RWPE2 (cell line): Measurements from ENCODE around the gene MITF.

Experiments used
- ATAC-seq: fragments of 200-7000 bp; cut with Tn5 transposase; 3 replicates; pipeline ENCODE4 v1.9.1; 2021; ENCODE audit warnings: low read depth
- DNase-seq: peaks from one replicate; pipeline ENCODE4 v3.0.0-alpha.2; 2020; ENCODE audit warnings: low spot score
- H3K27ac ChIP-seq: fragments of 450-650 bp; 2 replicates; pipeline ENCODE4 v1.5.1; 2017; ENCODE audit warnings: mild to moderate bottlenecking; ENCODE audit not compliant: poor library complexity, severe bottlenecking
- H3K27me3 ChIP-seq: fragments of 250-450 bp; sonication (Bioruptor Pico); 2 replicates; pipeline ENCODE4 v1.5.1; 2021; ENCODE audit warnings: mild to moderate bottlenecking, moderate library complexity; ENCODE audit not compliant: insufficient read depth, poor library complexity, severe bottlenecking
- H3K36me3 ChIP-seq: fragments of 250-450 bp; sonication (Bioruptor Pico); 2 replicates; pipeline ENCODE4 v1.5.1; 2020; ENCODE audit warnings: low read depth, mild to moderate bottlenecking, moderate library complexity
- H3K4me1 ChIP-seq: fragments of 250-450 bp; sonication (Bioruptor Pico); 2 replicates; pipeline ENCODE4 v1.5.1; 2021; ENCODE audit warnings: mild to moderate bottlenecking, moderate library complexity; ENCODE audit not compliant: insufficient read depth, poor library complexity, severe bottlenecking
- H3K4me3 ChIP-seq: fragments of 250-450 bp; sonication (Bioruptor Pico); 2 replicates; pipeline ENCODE4 v1.5.1; 2021; ENCODE audit warnings: mild to moderate bottlenecking, moderate library complexity; ENCODE audit not compliant: severe bottlenecking
- H3K9me3 ChIP-seq: fragments of 250-450 bp; sonication (Bioruptor Pico); 2 replicates; pipeline ENCODE4 v1.5.1; 2021; ENCODE audit warnings: mild to moderate bottlenecking, moderate library complexity; ENCODE audit not compliant: severe bottlenecking
- CTCF ChIP-seq: fragments of 450-650 bp; IDR thresholded peaks from one replicate; pipeline ENCODE4 v1.5.1; 2017; ENCODE audit warnings: mild to moderate bottlenecking, moderate library complexity; ENCODE audit not compliant: poor library complexity, severe bottlenecking

MITF gene

GRCh38 chr3:69997631-69998307 lies 258.5 kb downstream of the MITF start:
- Histone ChIP-seq H3K4me1 (no peaks in the 10 kb centered on the region), H3K4me3 (no peak overlapping the region), H3K9me3 (no peaks in the 10 kb centered on the region), H3K27me3 (peaks cover 3% of the 10 kb centered on the region), H3K27ac (no peak overlapping the region), H3K36me3 (no peaks in the 10 kb centered on the region)
- no peak for ATAC-seq
- no peak for TF ChIP-seq CTCF
- no peak for DNase-seq

- H3K9me3 ChIP-seq, result no peaks in the 10 kb centered on the region
- TF ChIP-seq CTCF, result no peak
- peaks cover 3% of the 10 kb centered on the region for H3K27me3 ChIP-seq
- no peak for DNase-seq
- no peaks in the 10 kb centered on the region for H3K36me3 ChIP-seq
- no peak overlapping the region for H3K4me3 ChIP-seq
- no peak overlapping the region for H3K27ac ChIP-seq
- H3K4me1 ChIP-seq, result no peaks in the 10 kb centered on the region
- no peak for ATAC-seq
Observed at GRCh38 chr3:69998759-69999139, 259.5 kb downstream of the MITF start.

GRCh38 chr3:69999140-70000027 lies 260.1 kb downstream of the MITF start, which contains the start of gene SAMMSON:
TSS of gene SAMMSON (plus strand) at chr3:69999733.
- Histone ChIP-seq H3K9me3 (no peaks in the 10 kb centered on the region), H3K4me1 (no peaks in the 10 kb centered on the region), H3K27me3 (no peaks in the 10 kb centered on the region), H3K4me3 (no peak within 1 kb of the TSS), H3K36me3 (no peaks in the 10 kb centered on the region), H3K27ac (no peak within 1 kb of the TSS)
- ATAC-seq (no peak), DNase-seq (no peak)
- no peak for TF ChIP-seq CTCF

DNA sequence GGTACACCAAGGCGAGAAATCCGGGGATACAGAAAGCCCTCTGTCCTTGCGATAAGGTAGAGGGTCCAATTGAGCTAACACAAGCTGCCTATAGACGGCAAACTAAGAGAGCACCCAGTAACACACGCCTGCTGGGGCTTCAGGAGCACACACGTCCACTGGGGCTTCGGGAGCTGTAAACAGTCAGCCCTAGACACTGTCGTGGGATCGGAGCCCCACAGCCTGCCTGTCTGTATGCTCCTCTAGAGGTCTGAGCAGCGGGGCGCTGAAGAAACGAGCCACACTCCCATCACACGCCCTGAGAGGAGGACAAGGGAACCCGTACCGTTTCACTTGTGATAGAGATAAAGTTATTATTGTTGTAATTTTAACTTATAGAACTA lies 260.8 kb downstream of the MITF start:
- no peaks in the 10 kb centered on the region for H3K27me3 ChIP-seq
- H3K4me3 ChIP-seq, result no peak overlapping the region
- no peaks in the 10 kb centered on the region for H3K4me1 ChIP-seq
- H3K27ac ChIP-seq, result no peak overlapping the region
- no peak for ATAC-seq
- no peaks in the 10 kb centered on the region for H3K9me3 ChIP-seq
- no peak for DNase-seq
- H3K36me3 ChIP-seq, result no peaks in the 10 kb centered on the region
- no peak for TF ChIP-seq CTCF
